Gastroesophageal sphincter (tissue), 4 donors: ENCODE measurements around the gene KCNH3. TPM values are rescaled to one million over a fixed set of nuclear protein-coding genes. Genes with fewer than 3 reads are reported as not detected.
"Not testable (repeated sequence)": the region's sequence is repeated elsewhere in the genome, so short reads cannot be mapped to it uniquely, and the experiment has no call there.

Experiments
- ATAC-seq: fragments of 150-250 bp; one replicate; pipeline ENCODE4 v1.9.1; 2016; ENCODE audit warnings: mild to moderate bottlenecking, moderate library complexity
- H3K27ac ChIP-seq, 4 donors: fragments of 200-600 bp; sonication (generic) in 3 of 4; 1 replicate in 3 of 4; 2 replicates in 1 of 4; pipeline ENCODE4 v1.5.1; 2016 to 2019
- H3K27me3 ChIP-seq: fragments of 200-600 bp; sonication (generic); one replicate; pipeline ENCODE4 v1.5.1; 2019
- H3K36me3 ChIP-seq, 2 donors: fragments of 200-600 bp; sonication (generic); one replicate each; pipeline ENCODE4 v1.5.1; 2019; ENCODE audit warnings: control low read depth in 1 of 2
- H3K4me1 ChIP-seq, 3 donors: fragments of 200-600 bp; sonication (generic); 1 replicate in 2 of 3; 2 replicates in 1 of 3; pipeline ENCODE4 v1.5.1; 2016 to 2019; ENCODE audit warnings: control low read depth in 2 of 3
- H3K4me3 ChIP-seq, 2 donors: fragments of 200-600 bp; sonication (generic); one replicate each; pipeline ENCODE4 v1.5.1; 2019; ENCODE audit warnings: mild to moderate bottlenecking in 1 of 2, moderate library complexity in 1 of 2
- H3K9me3 ChIP-seq, 3 donors: fragments of 200-600 bp; sonication (generic); one replicate each; pipeline ENCODE4 v1.5.1; 2017 to 2019; ENCODE audit warnings: control low read depth in 2 of 3
- CTCF ChIP-seq, 4 experiments: fragments of 200-600 bp in 2 of 4; fragments of 450-650 bp in 2 of 4; sonication (generic) in 1 of 4; IDR thresholded peaks; one replicate each; pipeline ENCODE4 v1.5.1; 2017 to 2019; ENCODE audit warnings: antibody characterized with exemption in 4 of 4, mild to moderate bottlenecking in 2 of 4, moderate library complexity in 2 of 4
- EP300 ChIP-seq: sonication (generic); formaldehyde crosslinking; IDR thresholded peaks from one replicate; pipeline ENCODE4 v1.6.1; 2017; ENCODE audit warnings: antibody characterized with exemption, mild to moderate bottlenecking
- POLR2A ChIP-seq, 2 donors: fragments of 450-650 bp; IDR thresholded peaks; one replicate each; pipeline ENCODE4 v1.6.1; 2017; ENCODE audit warnings: antibody characterized with exemption in 2 of 2, mild to moderate bottlenecking in 2 of 2, moderate library complexity in 1 of 2
- POLR2AphosphoS5 ChIP-seq: sonication (generic); formaldehyde crosslinking; IDR thresholded peaks from one replicate; pipeline ENCODE4 v1.6.1; 2017; ENCODE audit warnings: antibody characterized with exemption
- WGBS, 2 donors: methylation state at CpG; one replicate each; pipeline ENCODE4 v1.1.5; 2018; ENCODE audit warnings: low coverage in 1 of 2; 5-methylcytosine and 5-hydroxymethylcytosine counted together
- small RNA-seq, 4 donors: library from RNA; depleted of rRNA; stranded (forward); fragments of <200 nt; gene quantifications; one replicate each; pipeline ENCODE3, GENCODE V24; 2016
- total RNA-seq, 4 donors: library from RNA; depleted of rRNA; stranded (reverse); fragments of >200 nt; gene quantifications; one replicate each; pipeline ENCODE4 v1.1.0, GENCODE V29; 2016

Gene KCNH3
- total RNA-seq, 4 donors from 2014 or later = 0.13 to 0.69 (median 0.31) TPM; not detected in 1

GRCh38 chr12:49598527-49598926 lies 59.7 kb downstream of the KCNH3 start:
- WGBS, 2 donors = 50 to 55% methylated on average over 2 to 4 of the region's 10 CpGs
- H3K4me1 ChIP-seq = no peaks in the 10 kb centered on the region

GRCh38 chr12:49599961-49600360 lies 61.1 kb downstream of the KCNH3 start:
- H3K27me3 ChIP-seq = no peaks in the 10 kb centered on the region
- no peaks in the 10 kb centered on the region for H3K4me1 ChIP-seq
- WGBS, 2 donors = 96 to 100% methylated on average over 5 to 8 of the region's 8 CpGs
- H3K9me3 ChIP-seq = no peaks in the 10 kb centered on the region
- no peak overlapping the region for H3K27ac ChIP-seq
- ATAC-seq = no peak
- no peak overlapping the region for H3K4me3 ChIP-seq
- peaks cover 0 to 18% of the 10 kb centered on the region in 2 donors for H3K36me3 ChIP-seq
- TF ChIP-seq CTCF (IDR thresholded peaks at IDR 0.05) = no peak

More at GRCh38 chr12:49598527-49598926, 59.7 kb downstream of the KCNH3 start:
- ATAC-seq = no peak
- TF ChIP-seq POLR2A (IDR thresholded peaks at IDR 0.05) (no peak), CTCF (IDR thresholded peaks at IDR 0.05) (no peak), POLR2AphosphoS5 (no peak), EP300 (no peak)
- H3K9me3 ChIP-seq = no peaks in the 10 kb centered on the region
- no peak overlapping the region for H3K27ac ChIP-seq
- no peak overlapping the region for H3K4me3 ChIP-seq
- H3K27me3 ChIP-seq = no peaks in the 10 kb centered on the region
- H3K36me3 ChIP-seq = peaks cover 0 to 18% of the 10 kb centered on the region in 2 donors

- TF ChIP-seq POLR2AphosphoS5 = no peak
- TF ChIP-seq EP300 = no peak
- no peak for TF ChIP-seq CTCF (IDR thresholded peaks at IDR 0.05)
- TF ChIP-seq POLR2A (IDR thresholded peaks at IDR 0.05) = no peak
- peaks cover 0 to 18% of the 10 kb centered on the region in 2 donors for H3K36me3 ChIP-seq
- 80 to 90% methylated on average over 1 of the region's 1 CpG for WGBS, 2 donors
- H3K4me1 ChIP-seq = no peaks in the 10 kb centered on the region
- no peak for ATAC-seq
- no peaks in the 10 kb centered on the region for H3K27me3 ChIP-seq
- no peaks in the 10 kb centered on the region for H3K9me3 ChIP-seq
- no peak overlapping the region for H3K4me3 ChIP-seq
- H3K27ac ChIP-seq = no peak overlapping the region
Measured at GRCh38 chr12:49603721-49604120, 64.9 kb downstream of the KCNH3 start.

GRCh38 chr12:49604856-49605255 lies 66.0 kb downstream of the KCNH3 start:
- no peaks in the 10 kb centered on the region for H3K27me3 ChIP-seq
- H3K36me3 ChIP-seq = peaks cover 0 to 10% of the 10 kb centered on the region in 2 donors
- H3K4me1 ChIP-seq = no peaks in the 10 kb centered on the region
- H3K9me3 ChIP-seq = no peaks in the 10 kb centered on the region
- H3K27ac ChIP-seq = no peak overlapping the region
- WGBS, 2 donors = 67 to 71% methylated on average over 1 to 4 of the region's 5 CpGs
- no peak for ATAC-seq
- no peak for TF ChIP-seq POLR2AphosphoS5
- TF ChIP-seq POLR2A (IDR thresholded peaks at IDR 0.05) = no peak
- no peak for TF ChIP-seq CTCF (IDR thresholded peaks at IDR 0.05)
- TF ChIP-seq EP300 = no peak
- H3K4me3 ChIP-seq = no peak overlapping the region

GRCh38 chr12:49605539-49605938 lies 66.7 kb downstream of the KCNH3 start, which contains the start of gene FAM186B:
Gene FAM186B, minus strand, starts transcription at chr12:49605639. Its CDS starts 162 bp downstream, at chr12:49605477.
- H3K4me3 ChIP-seq, H3K36me3 ChIP-seq, ATAC-seq, H3K4me1 ChIP-seq, H3K9me3 ChIP-seq, H3K27ac ChIP-seq, H3K27me3 ChIP-seq: not testable (repeated sequence)
- WGBS, 2 donors = 100% methylated on average over 3 of the region's 4 CpGs; no CpG with 5 or more reads in 1 of the 2 donors

Small RNAs within 50 kb of the gene (small RNA-seq; reads per million reads assigned to genes)
- 0 reads per million in 4 donors for gene POLR2KP1
- 0 reads per million in 4 donors for gene RNU6-834P

Other genes starting within 250 kb of the KCNH3 start
- gene PRPH, start 243.9 kb upstream of the KCNH3 start, total RNA-seq = 10 to 100 TPM in 1 of 4 donors, 1 to 10 TPM in 3; 3.0 to 16.2 (median 5.8) TPM
- gene TROAP, start 215.8 kb upstream of the KCNH3 start, total RNA-seq = under 1 TPM in 1 of 4 donors, not detected in 3; 0.22 TPM
- gene C1QL4, start 201.8 kb upstream of the KCNH3 start, total RNA-seq = not detected
- under 1 TPM in 2 of 4 donors, not detected in 2; 0.08 to 0.40 TPM for gene DNAJC22, start 192.1 kb upstream of the KCNH3 start, total RNA-seq
- 10 to 100 TPM in 2 of 4 donors, 1 to 10 TPM in 2; 8.6 to 17.8 (median 9.5) TPM for gene SPATS2, start 171.6 kb upstream of the KCNH3 start, total RNA-seq
- gene MCRS1, start 29.1 kb downstream of the KCNH3 start, total RNA-seq = 10 to 100 TPM; 35.3 to 62.5 (median 51.1) TPM
- under 1 TPM in 2 of 4 donors, not detected in 2; 0.31 to 0.69 TPM for gene FAM186B, start 66.6 kb downstream of the KCNH3 start, total RNA-seq
- gene PRPF40B, start 84.5 kb downstream of the KCNH3 start, total RNA-seq = 10 to 100 TPM; 14.6 to 24.0 (median 18.3) TPM
- 10 to 100 TPM; 10.4 to 15.4 (median 12.6) TPM for gene FMNL3, start 168.4 kb downstream of the KCNH3 start, total RNA-seq
- gene TMBIM6, start 202.5 kb downstream of the KCNH3 start, total RNA-seq = 100 to 1,000 TPM; 251 to 408 (median 329) TPM